HepG2 (cell line): ENCODE measurements around the gene GPR12. TPM values are rescaled to one million over a fixed set of nuclear protein-coding genes. Genes with fewer than 3 reads are reported as not detected.

Experiments
- ATAC-seq: fragments of 200-7000 bp; cut with Tn5 transposase; 3 replicates; pipeline ENCODE4 v1.9.1; 2020; ENCODE audit warnings: mild to moderate bottlenecking, moderate library complexity
- BruUV-seq: library from RNA; stranded (reverse); fragments of 400-500 nt; replicated peaks from 2 replicates; lab custom pipeline; 2021; lab: Mats Ljungman, UMichigan
- CTCF ChIA-PET: fragments of 300-600 bp; formaldehyde crosslinking; extraction: SDS; loops from one replicate; lab custom pipeline; 2021; ENCODE audit warnings: low total read pairs, inconsistent platforms, low intra/inter-chr PET ratio; lab: Yijun Ruan, JAX
- POLR2A ChIA-PET: fragments of 350-600 bp; sonication (Branson Sonifier 250); formaldehyde crosslinking; loops from one replicate; lab custom pipeline; 2020; ENCODE audit warnings: antibody characterized with exemption, inconsistent platforms; lab: Yijun Ruan, JAX
- DNase-seq: peaks from one replicate; pipeline ENCODE4 v3.0.0-alpha.2; 2015; ENCODE audit warnings: low spot score
- FAIRE-seq: peaks from 3 replicates; lab custom pipeline; 2011; peaks lifted over from hg19 to GRCh38; lab: Jason Lieb, UNC
- H2AFZ ChIP-seq: one replicate; pipeline ENCODE4 v1.6.1; 2011; ENCODE audit warnings: low read length, inconsistent platforms
- H3K27ac ChIP-seq: fragments of 300-600 bp; 3 replicates; pipeline ENCODE4 v1.8.0; 2011; ENCODE audit warnings: mixed run types, mild to moderate bottlenecking, mixed read lengths, low read length, inconsistent platforms; ENCODE audit not compliant: insufficient read depth; ENCODE audit errors: extremely low read length
- H3K27me3 ChIP-seq, 2 experiments: fragments of 200-600 bp in 1 of 2; 2 replicates in 1 of 2; 3 replicates in 1 of 2; pipeline versions ENCODE4 v1.6.0 to v1.8.0; 2011; ENCODE audit warnings: low read length in 2 of 2, mild to moderate bottlenecking in 2 of 2, moderate library complexity in 2 of 2, inconsistent platforms in 1 of 2; ENCODE audit not compliant: insufficient read depth in 2 of 2, control insufficient read depth in 1 of 2
- H3K36me3 ChIP-seq, 2 experiments: fragments of 200-600 bp in 1 of 2; replicated peaks in 1 of 2; 2 replicates in 1 of 2; 3 replicates in 1 of 2; pipeline versions ENCODE4 v1.5.1 to v1.8.0; 2011; ENCODE audit warnings: low read length in 2 of 2, inconsistent platforms in 1 of 2; ENCODE audit not compliant: insufficient read depth in 2 of 2, control insufficient read depth in 1 of 2
- H3K4me1 ChIP-seq: 2 replicates; pipeline ENCODE4 v1.5.1; 2012; ENCODE audit warnings: low read length, inconsistent platforms; ENCODE audit not compliant: insufficient read depth
- H3K4me2 ChIP-seq: 2 replicates; pipeline ENCODE4 v1.6.0; 2011; ENCODE audit warnings: low read depth, low read length, inconsistent platforms
- H3K4me3 ChIP-seq, 3 experiments: fragments of 200-600 bp in 1 of 3; sonication (generic), shearing (Covaris generic) in 1 of 3; replicated peaks in 1 of 3; 2 replicates each; pipeline ENCODE4 v1.5.1; 2011 to 2016; ENCODE audit warnings: low read length in 3 of 3, inconsistent platforms in 2 of 3, low read depth in 2 of 3, mild to moderate bottlenecking in 2 of 3, control low read depth in 1 of 3, mixed read lengths in 1 of 3; ENCODE audit not compliant: insufficient read depth in 1 of 3
- H3K79me2 ChIP-seq: one replicate; pipeline ENCODE4 v1.6.1; 2011; ENCODE audit warnings: low read length, inconsistent platforms; ENCODE audit not compliant: insufficient read depth
- H3K9ac ChIP-seq: 2 replicates; pipeline ENCODE4 v1.6.0; 2011; ENCODE audit warnings: mild to moderate bottlenecking, low read depth, low read length, inconsistent platforms; ENCODE audit not compliant: insufficient read depth
- H3K9me3 ChIP-seq: 2 replicates; pipeline ENCODE4 v1.5.1; 2012; ENCODE audit warnings: mild to moderate bottlenecking, low read length
- H4K20me1 ChIP-seq: 2 replicates; pipeline ENCODE4 v1.6.0; 2011; ENCODE audit warnings: inconsistent platforms, mild to moderate bottlenecking, low read length, moderate library complexity; ENCODE audit not compliant: insufficient read depth
- HNF4A ChIP-seq: sonication (generic); formaldehyde crosslinking; IDR thresholded peaks from 2 replicates; pipeline ENCODE4 v1.4.0; 2020; ENCODE audit warnings: missing genetic modification reagents
- HOXA7 ChIP-seq: sonication (generic); formaldehyde crosslinking; IDR thresholded peaks from 2 replicates; pipeline ENCODE4 v1.8.1; 2022; ENCODE audit warnings: mild to moderate bottlenecking, missing genetic modification reagents, moderate library complexity
- MXD4 ChIP-seq: IDR thresholded peaks from 2 replicates; pipeline ENCODE4 v1.6.1; 2016; ENCODE audit warnings: mild to moderate bottlenecking, missing biosample characterization, missing genetic modification reagents
- MXI1 ChIP-seq: IDR thresholded peaks from 3 replicates; pipeline ENCODE4 v1.6.1; 2012; ENCODE audit warnings: low read depth, low read length, inconsistent platforms, borderline replicate concordance
- REXO4 ChIP-seq: sonication (generic); formaldehyde crosslinking; IDR thresholded peaks from 2 replicates; pipeline ENCODE4 v1.8.0; 2022; ENCODE audit warnings: missing genetic modification reagents, mild to moderate bottlenecking, borderline replicate concordance
- ZNF441 ChIP-seq: sonication (generic); formaldehyde crosslinking; IDR thresholded peaks from 2 replicates; pipeline ENCODE4 v1.7.0; 2021; ENCODE audit warnings: missing genetic modification reagents, borderline replicate concordance
- ZNF574 ChIP-seq: sonication (generic); formaldehyde crosslinking; IDR thresholded peaks from 2 replicates; pipeline ENCODE4 v1.4.0; 2020; ENCODE audit warnings: missing genetic modification reagents
- ZSCAN12 ChIP-seq: sonication (generic); formaldehyde crosslinking; IDR thresholded peaks from 2 replicates; pipeline ENCODE4 v1.9.0; 2021; ENCODE audit warnings: mild to moderate bottlenecking, missing genetic modification reagents
- WGBS: methylation state at CpG from one replicate; pipeline ENCODE4 v1.1.6; 2017; ENCODE audit warnings: low lambda C conversion rate; 5-methylcytosine and 5-hydroxymethylcytosine counted together
- in situ Hi-C: cut with HindIII; loops from 2 replicates; pipeline ENCODE4 v1.10.0; 2017; ENCODE audit warnings: low pct_unique_long_range_greater_than_20kb; ENCODE audit not compliant: extremely low pct_ligation_motif_present
- intact Hi-C: fragments of 100-400 bp; cut with micrococcal nuclease; formaldehyde crosslinking; loops from one replicate; pipeline ENCODE4 v1.10.0; 2022; ENCODE audit not compliant: unreplicated experiment
- polyA plus RNA-seq, 8 experiments: library from polyadenylated mRNA; depleted of rRNA in 3 of 8; stranded (reverse) in 7 of 8; unstranded in 1 of 8; fragments of >200 nt; fragmentation: Illumina TruSeq in 4 of 8; extraction: Trizol in 4 of 8; gene quantifications; 2 replicates each; pipeline versions ENCODE4 v1.2.1 to v1.2.3, GENCODE V29; 2011 to 2016; ENCODE audit warnings: low read depth in 4 of 8, missing spikeins in 1 of 8, mixed read lengths in 1 of 8; ENCODE audit not compliant: insufficient read depth in 1 of 8
- total RNA-seq, 5 experiments: library from RNA; depleted of rRNA; stranded (reverse); fragments of >200 nt; fragmentation: Illumina TruSeq; extraction: Trizol; gene quantifications; 2 replicates each; pipeline ENCODE4 v1.2.3, GENCODE V29; 2016; ENCODE audit warnings: low read depth in 1 of 5
- TF ChIP-seq, protein P1 (sequence below): sonication (generic); formaldehyde crosslinking; IDR thresholded peaks from 2 replicates; pipeline ENCODE4 v1.8.0; 2022; ENCODE audit warnings: missing genetic modification reagents, mild to moderate bottlenecking, borderline replicate concordance

The GPR12 gene
- total and polyA plus RNA-seq, 2 of the 13 experiments (the other 11 are each of a cell fraction or from before 2014, with no cell fraction given): not detected

DNA sequence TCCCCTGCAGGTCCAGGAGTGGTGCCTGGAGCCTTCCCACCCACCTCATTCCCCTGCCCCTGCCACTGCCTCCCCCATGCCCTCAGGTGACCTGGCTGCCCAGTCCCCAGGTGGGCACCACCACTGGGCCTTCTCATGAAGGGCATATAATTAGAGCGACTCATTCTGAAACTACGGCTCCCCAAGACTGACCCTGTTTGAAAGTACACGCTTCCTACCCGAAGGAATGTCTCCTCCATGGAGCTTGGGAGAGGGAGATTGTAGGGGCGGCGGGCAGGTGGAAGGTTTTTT lies 52.6 kb downstream of the GPR12 start:
- H3K4me3 ChIP-seq: no peak overlapping the region
- BruUV-seq: no TSS peak
- no peaks in the 10 kb centered on the region for H3K4me1 ChIP-seq
- FAIRE-seq (no peak), ATAC-seq (peak; percentile 34), DNase-seq (no peak)
- TF ChIP-seq, protein P1, sequence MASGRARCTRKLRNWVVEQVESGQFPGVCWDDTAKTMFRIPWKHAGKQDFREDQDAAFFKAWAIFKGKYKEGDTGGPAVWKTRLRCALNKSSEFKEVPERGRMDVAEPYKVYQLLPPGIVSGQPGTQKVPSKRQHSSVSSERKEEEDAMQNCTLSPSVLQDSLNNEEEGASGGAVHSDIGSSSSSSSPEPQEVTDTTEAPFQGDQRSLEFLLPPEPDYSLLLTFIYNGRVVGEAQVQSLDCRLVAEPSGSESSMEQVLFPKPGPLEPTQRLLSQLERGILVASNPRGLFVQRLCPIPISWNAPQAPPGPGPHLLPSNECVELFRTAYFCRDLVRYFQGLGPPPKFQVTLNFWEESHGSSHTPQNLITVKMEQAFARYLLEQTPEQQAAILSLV: no peak
- TF ChIP-seq HNF4A (CRISPR knock-in tag): no peak
- no peak for TF ChIP-seq REXO4 (CRISPR knock-in tag)
- no peak for TF ChIP-seq MXI1
- TF ChIP-seq ZNF441: no peak
- no peak for TF ChIP-seq ZSCAN12
- no peak for TF ChIP-seq MXD4 (CRISPR knock-in tag)
- no peak for TF ChIP-seq HOXA7 (CRISPR knock-in tag)
- TF ChIP-seq ZNF574 (CRISPR knock-in tag): no peak
- ChIA-PET POLR2A (no interaction called here), CTCF (interaction anchor here (1.5 to 1.8 kb wide), 2 partner anchors 165 to 222 kb away, joined by 10 read pairs; no protein-coding TSS in a partner anchor)
- H3K9me3 ChIP-seq: no peaks in the 10 kb centered on the region; the same call in 1 of the 2 replicates
- H3K27ac ChIP-seq: no peak overlapping the region
- intact Hi-C loops: no loop called here
- no peak overlapping the region for H3K4me2 ChIP-seq
- no peaks in the 10 kb centered on the region; the same call in 1 of the 2 replicates for H4K20me1 ChIP-seq
- H3K36me3 ChIP-seq: no peaks in the 10 kb centered on the region
- in situ Hi-C loops: loop anchor here (5.0 kb wide), 2 partner anchors 164 to 224 kb away; no protein-coding TSS in a partner anchor
- H2AFZ ChIP-seq: no peak overlapping the region
- peaks cover 0 to 4% of the 10 kb centered on the region in 2 experiments; a peak in 3 of 5 replicates for H3K27me3 ChIP-seq
- no peaks in the 10 kb centered on the region for H3K79me2 ChIP-seq
- no peak overlapping the region for H3K9ac ChIP-seq
- WGBS: no CpG with 5 or more reads among the region's 6 CpGs
